SU-DHL-6 (cell line): ENCODE measurements around the gene SERTAD2.

Experiments
- H2AFZ ChIP-seq: fragments of 200-600 bp; sonication (generic); 2 replicates; pipeline ENCODE4 v1.6.1; 2014; ENCODE audit warnings: low read depth, mild to moderate bottlenecking, moderate library complexity, mixed read lengths, antibody characterized with exemption, low read length; ENCODE audit not compliant: severe bottlenecking
- H3F3A ChIP-seq: fragments of 200-600 bp; shearing (Covaris generic); 2 replicates; pipeline ENCODE4 v1.6.0; 2016; ENCODE audit warnings: antibody characterized with exemption, mild to moderate bottlenecking; ENCODE audit not compliant: insufficient read depth
- H3K27ac ChIP-seq: fragments of 200-600 bp; sonication (generic); 2 replicates; pipeline ENCODE4 v1.5.1; 2016; ENCODE audit warnings: low read depth, mild to moderate bottlenecking, low read length, moderate library complexity, mixed read lengths
- H3K27me3 ChIP-seq: fragments of 200-600 bp; sonication (generic), shearing (Covaris generic); 2 replicates; pipeline ENCODE4 v1.6.0; 2014; ENCODE audit warnings: mild to moderate bottlenecking, low read length
- H3K36me3 ChIP-seq: fragments of 200-600 bp; sonication (generic); 2 replicates; pipeline ENCODE4 v1.6.1; 2014; ENCODE audit warnings: mild to moderate bottlenecking, low read length, mixed read lengths
- H3K4me2 ChIP-seq: fragments of 300-600, 200-600 bp; shearing (Covaris generic), sonication (generic); 2 replicates; pipeline ENCODE4 v1.6.0; 2014; ENCODE audit warnings: low read length, low read depth, mild to moderate bottlenecking; ENCODE audit not compliant: poor library complexity, severe bottlenecking
- H3K4me3 ChIP-seq: fragments of 200-600 bp; sonication (generic); 2 replicates; pipeline ENCODE4 v1.5.1; 2014; ENCODE audit warnings: antibody characterized with exemption, low read length, mild to moderate bottlenecking, mixed read lengths; ENCODE audit not compliant: insufficient read depth, poor library complexity, severe bottlenecking
- H3K79me2 ChIP-seq: fragments of 200-600 bp; sonication (generic); 2 replicates; pipeline ENCODE4 v1.6.1; 2014; ENCODE audit warnings: mild to moderate bottlenecking, low read length, moderate library complexity; ENCODE audit not compliant: insufficient read depth
- H3K9ac ChIP-seq: fragments of 200-600 bp; sonication (generic); 2 replicates; pipeline ENCODE4 v1.7.0; 2014; ENCODE audit warnings: mild to moderate bottlenecking, low read length
- H3K9me2 ChIP-seq: fragments of 200-600 bp; sonication (generic); replicated peaks from 2 replicates; pipeline ENCODE4 v1.6.1; 2014; ENCODE audit warnings: low read length; ENCODE audit not compliant: insufficient read depth
- H3K9me3 ChIP-seq: fragments of 200-600 bp; sonication (generic); 2 replicates; pipeline ENCODE4 v1.6.1; 2014; ENCODE audit warnings: low read length, mixed read lengths; ENCODE audit not compliant: insufficient read depth
- H4K20me1 ChIP-seq: fragments of 200-600 bp; sonication (generic); 2 replicates; pipeline ENCODE4 v1.6.1; 2014; ENCODE audit warnings: low read depth, mild to moderate bottlenecking, antibody characterized with exemption, low read length, moderate library complexity, mixed read lengths
- CTCF ChIP-seq: fragments of 200-600 bp; sonication (generic); IDR thresholded peaks from one replicate; pipeline ENCODE4 v1.5.1; 2017; ENCODE audit warnings: antibody characterized with exemption, mild to moderate bottlenecking, low read length, moderate library complexity; ENCODE audit not compliant: insufficient read depth, poor library complexity, severe bottlenecking
- EZH2phosphoT487 ChIP-seq: fragments of 200-600 bp; sonication (generic), shearing (Covaris generic); conservative IDR thresholded peaks from 2 replicates; pipeline ENCODE4 v1.6.1; 2018; ENCODE audit warnings: mild to moderate bottlenecking, antibody characterized with exemption, low read length, moderate library complexity, mixed read lengths

SERTAD2 gene

DNA sequence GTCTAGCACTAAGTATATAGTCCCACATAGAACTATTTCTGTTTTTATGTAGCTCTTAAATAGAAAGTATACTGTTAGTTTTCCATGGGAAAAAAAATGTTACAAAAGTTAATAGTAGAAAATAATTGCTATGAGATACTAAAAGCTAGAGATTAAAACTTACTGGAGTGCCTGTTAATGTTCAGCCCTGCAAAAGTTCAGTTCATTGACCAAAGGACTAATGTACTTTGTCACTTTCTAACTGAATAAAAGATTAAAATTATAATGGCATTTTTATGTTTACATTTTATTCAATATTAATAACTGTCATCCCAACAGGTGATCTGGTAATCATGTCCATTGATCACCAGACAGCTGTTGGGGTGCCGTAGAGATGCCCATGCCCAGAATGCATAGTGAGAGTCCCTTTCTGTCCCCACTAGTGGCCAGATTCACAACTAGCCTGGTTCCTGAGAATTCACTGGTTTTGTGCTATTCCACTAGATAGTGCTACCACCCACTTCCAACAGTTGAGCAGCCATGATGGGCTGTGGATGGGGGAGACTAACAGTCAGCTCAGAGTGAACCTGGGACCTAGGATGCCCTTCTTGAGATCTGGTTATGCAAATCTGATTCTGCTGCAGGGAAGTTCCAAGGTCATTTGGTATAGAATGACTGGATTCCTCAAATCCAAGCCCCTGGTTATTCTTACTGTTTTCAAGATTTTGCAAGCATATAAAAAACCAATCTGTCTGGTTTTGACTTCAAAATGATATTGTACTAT lies 71.8 kb downstream of the SERTAD2 start:
- Histone ChIP-seq H2AFZ (no peak overlapping the region), H3F3A (peaks cover 12% of the 10 kb centered on the region), H3K9me3 (no peaks in the 10 kb centered on the region), H3K27ac (no peak overlapping the region), H3K9me2 (no peaks in the 10 kb centered on the region), H3K36me3 (peaks cover 35% of the 10 kb centered on the region), H3K79me2 (no peaks in the 10 kb centered on the region), H3K4me2 (no peak overlapping the region), H3K27me3 (no peaks in the 10 kb centered on the region), H3K4me3 (no peak overlapping the region), H4K20me1 (no peaks in the 10 kb centered on the region), H3K9ac (no peak overlapping the region)
- no peak for TF ChIP-seq EZH2phosphoT487
- TF ChIP-seq CTCF: no peak
